CD4-positive, alpha-beta T cell treated with Interleukin-15 for 4 hours (primary cell): ENCODE measurements around the gene SLC7A6.
A peak's percentile ranks its signal among the peaks of the same experiment; 100 is the strongest.

ENCODE experiments used
- DNase-seq: peaks from one replicate; pipeline ENCODE4 v3.0.0-alpha.2; 2020; ENCODE audit warnings: low spot score

SLC7A6 gene

DNA sequence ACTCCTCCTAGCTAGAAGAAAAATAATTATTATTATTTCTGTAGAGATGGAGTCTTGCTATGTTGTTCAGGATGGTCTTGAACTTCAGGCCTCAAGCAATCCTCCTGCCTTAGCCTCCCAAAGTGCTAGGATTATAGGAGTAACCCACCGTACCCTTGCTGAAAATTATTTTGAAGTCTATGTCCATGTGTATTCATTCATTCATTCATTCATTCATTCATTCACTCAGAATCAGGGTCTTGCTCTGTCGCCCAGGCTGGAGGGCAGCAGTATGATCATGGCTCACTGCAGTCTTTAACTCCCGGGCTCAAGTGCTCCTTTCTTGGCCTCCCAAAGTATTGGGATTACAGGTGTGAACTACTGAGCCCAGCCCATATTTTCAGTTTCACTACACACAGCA lies 42.3 kb downstream of the SLC7A6 start:
- no peak for DNase-seq

DNA sequence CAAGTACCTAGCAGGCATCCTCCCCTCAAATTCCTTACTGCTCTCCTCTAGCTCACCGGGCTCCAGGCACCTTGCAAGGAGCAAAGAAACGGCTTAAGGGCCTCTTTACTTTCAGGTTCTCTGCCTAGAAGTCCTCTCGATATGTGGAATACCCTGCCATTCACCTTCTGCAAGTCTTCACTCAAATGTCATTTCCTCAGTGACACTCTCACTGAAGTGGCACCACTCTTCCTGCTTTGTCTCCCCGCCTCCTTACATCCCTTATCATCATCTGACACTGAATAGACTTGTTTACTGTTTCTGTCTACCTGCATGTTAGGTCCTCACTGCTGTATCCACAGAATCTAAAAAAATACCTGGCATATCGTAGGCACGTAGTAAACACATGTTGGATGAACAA lies 45.5 kb downstream of the SLC7A6 start:
- DNase-seq: no peak

DNA sequence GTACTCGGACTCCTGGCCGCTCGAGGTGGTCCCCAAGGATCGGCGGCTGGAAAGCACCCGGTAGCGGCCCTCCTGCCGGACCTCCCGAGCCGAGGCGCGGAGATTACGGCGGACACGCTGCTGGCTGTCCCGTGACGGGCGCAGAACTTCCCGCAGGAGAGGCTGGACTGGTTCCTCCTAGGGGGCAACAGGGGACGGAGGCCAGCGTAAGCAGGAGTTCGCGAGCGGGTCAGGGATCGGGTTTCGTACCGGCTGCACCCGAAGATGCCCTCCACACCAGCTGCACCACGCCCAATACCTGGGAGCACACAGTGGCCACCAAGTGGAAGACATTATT lies 46.1 kb downstream of the SLC7A6 start:
- DNase-seq: no peak

DNA sequence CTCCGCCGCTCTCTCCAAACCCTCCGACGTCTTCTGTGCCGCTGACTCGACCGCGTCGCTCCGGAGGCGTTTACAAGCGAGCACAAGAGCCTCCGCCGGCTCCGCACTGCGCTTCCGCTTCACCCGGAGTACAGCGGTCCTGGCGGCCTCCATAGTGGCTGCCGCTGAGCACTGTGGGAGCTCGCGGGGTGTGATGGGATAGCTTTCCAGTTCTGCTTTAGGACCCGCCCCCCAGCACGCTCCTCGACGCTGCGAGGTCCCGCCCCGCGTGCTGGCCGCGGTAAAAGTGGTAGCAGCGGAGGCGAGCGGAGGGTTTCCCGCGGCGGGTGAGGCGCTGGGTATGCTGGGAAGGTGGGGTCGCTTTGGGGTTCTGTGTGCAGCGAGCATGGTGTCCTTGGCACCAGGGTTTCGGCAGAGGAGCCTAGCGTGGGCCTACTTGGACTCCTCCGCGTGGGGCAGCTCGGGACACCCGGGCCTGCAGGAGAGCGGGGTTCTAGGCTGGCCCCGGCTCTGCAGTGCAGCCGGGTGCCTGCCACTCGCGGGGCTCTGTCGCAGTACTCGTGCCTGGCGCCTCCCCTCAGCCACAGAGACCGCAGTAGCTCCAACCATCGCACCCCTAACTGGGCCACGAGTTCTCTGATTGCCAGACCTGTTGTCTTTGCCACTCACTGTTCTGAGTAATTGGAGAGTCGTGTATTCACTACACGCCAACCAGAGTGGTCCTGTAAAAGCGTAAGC lies 46.6 kb downstream of the SLC7A6 start, which contains the start of the genes PRMT7 and SLC7A6OS:
PRMT7 (plus strand) TSS at position 246 of the 738 bp plus-strand sequence. CDS start 4,961 bp downstream, outside the sequence.
SLC7A6OS (minus strand) TSS at position 173 of the 738 bp plus-strand sequence; CDS start at position 153, 20 bp downstream.
- peak; percentile 89 for DNase-seq

DNA sequence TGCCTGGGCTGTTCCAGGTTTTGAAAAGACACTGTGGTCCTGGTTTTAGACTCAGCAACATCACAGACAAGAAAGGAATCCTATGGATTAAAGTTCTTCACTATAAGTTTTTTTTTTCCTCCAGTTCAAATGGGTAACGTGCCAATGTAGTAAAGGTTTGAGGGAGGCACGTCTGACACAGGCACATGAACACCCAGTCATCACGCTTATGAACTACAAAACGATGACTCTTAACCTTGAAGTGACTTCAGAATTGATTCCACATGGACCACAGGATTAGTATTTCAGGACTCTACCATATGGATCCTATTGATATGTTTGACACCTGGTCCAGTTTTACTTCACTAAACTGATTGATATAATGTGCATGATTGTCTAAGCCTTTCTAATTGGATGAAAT lies 48.8 kb downstream of the SLC7A6 start:
- DNase-seq: no peak

DNA sequence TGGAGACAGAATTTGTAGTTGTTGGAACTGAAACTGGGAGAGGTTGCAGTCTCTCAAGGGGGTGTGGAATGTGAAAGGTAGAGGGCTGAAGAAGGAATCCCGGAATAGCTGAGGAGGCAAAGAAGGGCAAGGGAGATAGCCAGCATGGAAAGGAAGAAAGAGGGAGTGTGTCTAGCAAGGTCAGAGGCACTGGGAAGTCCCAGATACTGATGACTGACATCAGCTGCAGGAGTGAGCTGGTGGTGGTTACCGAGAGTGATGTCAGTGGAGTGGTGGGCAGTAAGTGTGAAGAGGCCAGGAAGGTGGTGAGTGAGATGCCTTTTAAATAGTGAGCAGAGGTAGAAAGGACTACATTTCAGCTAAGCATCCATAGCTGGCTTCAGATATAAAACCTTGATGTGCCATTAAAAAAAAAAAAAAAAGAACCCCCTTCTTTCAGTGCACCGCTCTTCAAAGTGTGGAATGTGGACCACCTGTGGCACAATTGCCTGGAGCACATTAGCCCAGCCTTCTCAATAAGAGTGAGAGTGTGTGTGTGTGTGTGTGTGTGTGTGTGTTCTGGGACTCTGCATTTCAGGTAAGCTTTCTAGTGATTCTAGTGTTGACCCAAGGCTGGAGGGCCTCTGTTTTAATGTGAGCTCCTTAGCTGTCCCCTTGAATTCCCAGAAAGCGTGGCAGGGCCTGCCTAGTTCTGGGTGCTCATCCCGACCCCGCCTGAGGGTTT lies 55.0 kb downstream of the SLC7A6 start:
- no peak for DNase-seq

DNA sequence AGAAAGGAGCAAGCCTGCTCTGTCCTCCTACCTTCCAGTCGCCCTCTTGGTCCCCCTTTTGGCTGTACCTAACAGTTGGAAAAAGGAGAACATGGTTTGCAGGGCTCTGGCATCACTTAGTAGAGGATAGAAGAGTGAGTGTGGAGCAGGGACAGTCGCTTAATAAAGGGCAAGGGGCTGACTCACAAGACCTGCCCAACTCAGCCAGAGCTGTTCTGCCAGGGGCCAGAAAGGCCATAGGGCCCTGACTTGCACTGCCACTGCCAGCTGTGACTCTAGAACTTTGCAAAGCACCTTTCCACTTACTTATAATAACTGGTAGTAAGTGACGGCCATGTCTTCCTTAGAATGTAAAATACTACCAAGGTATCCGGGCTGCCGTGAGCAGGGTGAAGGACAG lies 60.0 kb downstream of the SLC7A6 start:
- no peak for DNase-seq

DNA sequence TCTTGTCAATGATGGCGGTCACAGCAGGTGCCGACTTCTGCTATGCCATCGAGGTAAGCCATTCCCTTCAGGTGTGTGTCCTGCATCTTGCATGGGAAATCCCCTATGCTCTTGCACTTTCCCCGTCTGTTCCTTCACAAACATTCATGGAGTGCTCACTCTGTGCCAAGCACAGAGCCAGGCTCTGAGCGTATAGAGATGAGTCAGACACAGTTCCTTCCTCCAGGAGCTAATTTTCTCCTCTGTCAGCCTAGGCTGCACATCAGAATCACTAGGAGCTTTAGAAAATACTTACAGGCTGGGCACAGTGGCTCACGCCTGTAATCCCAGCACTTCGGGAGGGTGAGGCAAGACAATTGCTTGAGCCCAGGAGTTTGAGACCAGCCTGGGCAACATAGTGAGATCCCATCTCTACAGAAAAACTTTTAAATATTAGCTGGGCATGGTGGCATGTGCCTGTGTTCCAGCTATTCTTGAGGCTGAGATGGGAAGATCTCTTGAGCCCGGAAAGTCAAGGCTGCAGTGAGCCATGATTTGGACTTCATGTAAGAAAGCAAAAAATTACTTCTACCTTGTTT lies 60.5 kb downstream of the SLC7A6 start:
- DNase-seq: no peak

DNA sequence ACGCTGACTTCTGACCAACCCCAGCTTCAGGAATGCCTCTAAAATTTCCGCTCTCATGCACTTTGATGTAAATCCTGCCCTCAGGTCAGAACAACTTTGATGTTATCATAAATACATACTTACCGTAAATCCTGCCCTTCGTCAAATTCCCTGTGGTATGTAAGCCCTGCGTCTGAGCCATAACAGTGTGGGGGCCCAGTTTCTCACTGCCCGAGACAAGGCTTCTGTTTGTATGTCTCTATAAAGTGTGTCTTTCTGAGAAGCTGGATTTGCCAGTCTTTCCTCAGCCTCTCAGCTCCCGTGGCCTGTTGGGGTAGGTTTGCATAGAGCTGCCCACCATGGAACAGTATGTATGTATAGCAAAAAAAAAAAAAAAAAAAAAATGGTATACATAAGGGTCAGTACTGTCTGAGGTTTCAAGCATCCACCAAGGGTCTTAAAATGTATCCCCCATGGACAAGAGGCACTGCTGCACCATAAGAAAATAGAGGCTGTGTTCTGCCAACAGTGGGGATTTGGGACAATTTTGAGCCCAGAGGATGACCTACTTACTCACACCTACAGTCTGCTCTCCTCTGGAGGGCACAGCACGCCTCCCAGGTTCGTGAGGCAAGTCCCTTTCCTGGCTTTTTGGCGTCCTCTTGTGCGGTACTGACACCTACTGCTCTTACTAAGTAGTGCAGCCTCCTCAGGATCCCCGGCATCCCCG lies 64.0 kb downstream of the SLC7A6 start:
- DNase-seq: peak; percentile 83

DNA sequence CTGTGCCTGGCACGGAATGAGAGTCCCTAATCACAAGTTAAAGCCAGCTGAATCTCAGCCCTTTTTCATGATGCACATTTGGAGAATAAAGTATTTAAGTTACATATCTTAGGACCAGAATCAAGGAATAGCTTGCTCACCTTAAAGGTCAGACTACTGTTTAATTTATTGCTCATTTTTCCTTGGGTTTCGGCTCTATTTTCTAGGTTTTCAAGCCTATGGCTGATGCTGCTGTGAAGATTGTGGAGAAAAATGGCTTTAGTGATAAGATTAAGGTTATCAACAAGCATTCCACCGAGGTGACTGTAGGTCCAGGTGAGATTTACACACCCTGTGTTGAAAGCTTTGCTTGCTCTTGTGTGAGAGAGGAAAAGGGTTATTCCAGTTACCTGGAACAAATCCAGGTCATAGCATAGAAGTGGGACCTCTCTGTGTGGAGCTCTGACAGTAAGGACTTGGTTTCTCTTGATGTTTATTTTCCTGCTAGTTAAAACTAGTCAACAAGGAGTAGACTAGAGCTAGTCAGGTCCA lies 64.6 kb downstream of the SLC7A6 start:
- no peak for DNase-seq

DNA sequence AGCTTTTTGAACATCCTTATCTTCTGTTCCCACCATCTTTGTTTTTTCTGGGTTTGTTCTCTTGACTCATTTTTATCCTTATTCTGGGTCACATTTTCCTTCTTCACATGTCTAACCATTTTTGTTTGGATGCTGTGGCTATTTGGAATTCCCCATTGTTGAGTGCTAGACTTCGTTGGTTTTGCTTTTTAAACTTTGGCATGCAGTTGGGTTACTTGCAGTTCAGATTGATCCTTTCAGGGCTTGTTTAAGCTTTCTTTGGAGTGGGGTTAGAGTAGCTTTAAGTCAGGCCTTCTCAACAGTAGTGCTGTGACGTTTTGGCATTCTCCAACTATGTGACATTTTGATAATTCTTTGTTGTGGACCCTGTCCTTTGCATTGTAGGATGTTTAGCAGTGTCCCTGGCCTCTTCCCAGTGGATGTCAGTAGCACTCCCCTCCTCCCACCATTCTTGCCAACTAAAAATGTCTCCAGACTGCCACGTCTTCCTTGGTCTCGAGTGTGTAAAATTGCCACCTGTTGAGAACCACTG lies 67.6 kb downstream of the SLC7A6 start:
- DNase-seq: no peak

DNA sequence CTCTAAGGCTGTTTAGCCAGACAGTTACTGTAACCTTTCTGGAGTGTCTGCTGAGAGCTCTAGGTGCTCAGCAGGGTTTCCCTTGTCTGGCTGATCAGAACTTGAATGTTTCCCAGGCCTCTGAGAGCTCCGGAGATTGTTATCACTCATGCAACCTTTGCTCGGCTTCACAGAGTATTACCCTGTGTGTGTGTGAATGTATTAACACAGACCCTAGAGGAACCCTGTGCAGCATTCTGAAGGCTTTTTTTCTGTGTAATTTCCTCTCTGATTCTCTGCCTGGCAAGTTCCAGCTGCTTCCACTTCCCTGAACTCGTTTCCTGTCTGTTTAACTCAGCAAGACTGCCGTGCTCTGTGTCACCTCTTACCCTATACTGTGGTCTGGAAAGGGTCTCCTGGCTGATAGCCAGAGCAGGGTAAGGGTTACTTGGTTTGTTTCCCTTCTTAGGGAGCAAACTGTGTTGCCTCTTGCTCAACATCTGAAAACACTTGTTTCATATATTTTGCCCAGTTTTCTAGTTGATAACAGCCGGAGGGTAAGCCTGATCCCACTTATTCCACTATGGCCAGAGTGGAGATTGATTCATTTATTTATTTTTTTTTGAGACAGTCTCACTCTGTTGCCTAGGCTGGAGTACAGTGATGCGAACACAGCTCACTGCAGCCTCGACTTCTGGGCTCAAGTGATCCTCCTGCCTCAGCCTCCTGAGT lies 68.2 kb downstream of the SLC7A6 start:
- DNase-seq: no peak

DNA sequence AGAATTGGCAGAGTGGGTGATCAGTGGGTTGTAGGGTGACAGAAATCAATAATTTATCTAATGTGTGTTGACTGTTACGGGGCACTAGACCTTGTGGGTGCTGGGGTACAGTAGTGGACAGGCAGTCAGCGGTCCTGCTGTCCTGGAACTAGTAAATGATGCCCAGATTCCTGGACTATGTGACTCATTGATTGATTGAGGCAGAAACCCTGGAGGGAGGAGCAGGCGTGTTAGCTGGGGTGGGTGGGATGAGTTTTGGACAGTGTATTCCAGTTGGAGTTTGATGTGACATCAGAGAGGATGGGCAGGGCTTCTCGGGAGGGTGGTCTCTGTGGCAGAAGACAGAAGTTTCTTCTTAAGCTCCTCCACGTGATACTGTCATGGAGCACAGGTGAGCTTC lies 70.8 kb downstream of the SLC7A6 start:
- DNase-seq: no peak

DNA sequence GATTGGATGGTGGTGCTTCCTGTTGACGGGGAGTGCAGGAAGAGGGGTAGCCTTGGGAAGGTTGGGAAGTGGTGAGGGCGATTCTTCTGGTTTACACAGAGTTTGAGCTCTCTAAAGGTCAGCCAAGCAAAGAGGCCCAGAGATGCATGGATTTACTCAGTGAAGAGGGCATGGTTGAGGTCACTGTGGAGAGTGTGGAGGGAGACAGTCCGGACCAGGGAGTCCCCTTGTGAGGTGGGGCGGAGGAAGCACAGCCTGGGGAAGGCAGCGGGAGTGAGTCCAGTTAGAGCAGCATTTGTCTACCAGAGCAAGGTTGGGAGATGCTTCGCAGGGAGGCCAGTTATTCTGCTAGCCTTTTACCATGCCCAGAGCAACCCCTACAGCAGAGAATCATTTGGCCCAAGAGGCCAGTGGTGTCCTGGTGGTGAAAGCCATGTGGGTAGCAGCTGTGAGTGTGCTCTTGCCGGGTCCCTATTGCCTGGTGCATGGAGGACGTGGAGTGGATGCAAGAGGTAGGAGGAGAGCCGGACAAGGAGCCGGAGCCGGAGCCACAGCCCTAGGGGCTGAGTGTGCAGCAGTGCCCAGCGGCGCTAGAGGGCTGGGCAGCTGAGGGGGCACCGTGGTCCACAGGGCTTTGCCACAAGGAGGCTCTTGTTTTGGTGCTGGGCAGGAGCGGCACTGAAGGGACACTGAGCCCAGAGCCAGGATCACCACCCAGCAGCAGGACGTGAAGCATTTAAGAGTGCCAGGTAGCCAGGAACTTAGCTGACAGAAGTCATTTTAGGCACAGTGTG lies 74.2 kb downstream of the SLC7A6 start:
- no peak for DNase-seq

DNA sequence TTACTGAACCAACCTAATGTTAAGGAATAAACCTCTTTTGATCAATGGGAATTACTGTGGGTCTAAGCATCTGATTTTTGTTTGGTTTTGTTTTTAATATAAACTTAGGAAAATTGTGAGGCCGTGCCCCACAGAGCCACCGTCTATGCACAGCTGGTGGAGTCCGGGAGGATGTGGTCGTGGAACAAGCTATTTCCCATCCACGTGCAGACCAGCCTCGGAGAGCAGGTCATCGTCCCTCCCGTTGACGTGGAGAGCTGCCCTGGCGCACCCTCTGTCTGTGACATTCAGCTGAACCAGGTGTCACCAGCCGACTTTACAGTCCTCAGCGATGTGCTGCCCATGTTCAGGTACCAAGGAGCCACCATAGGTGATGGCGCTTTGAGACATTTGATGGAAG lies 74.9 kb downstream of the SLC7A6 start:
- DNase-seq: no peak

DNA sequence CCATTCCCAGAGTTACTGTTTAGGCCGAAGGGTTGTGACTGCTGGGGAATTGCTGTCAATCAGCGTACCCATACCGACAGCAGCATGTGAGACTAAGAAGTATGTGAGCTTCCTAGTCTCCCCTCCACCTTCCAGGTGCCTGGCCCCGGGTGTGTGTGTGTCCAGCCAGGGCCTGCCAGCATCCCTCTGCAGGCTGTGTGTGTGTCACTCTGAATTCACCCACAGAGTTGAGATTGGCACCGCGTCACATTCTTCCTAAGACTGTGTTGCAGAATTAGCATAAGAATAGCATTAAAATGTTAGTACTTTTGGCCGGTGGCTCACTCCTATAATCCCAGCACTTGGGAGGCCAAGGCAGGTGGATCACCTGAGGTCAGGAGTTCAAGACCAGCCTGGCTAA lies 78.3 kb downstream of the SLC7A6 start:
- DNase-seq: no peak

DNA sequence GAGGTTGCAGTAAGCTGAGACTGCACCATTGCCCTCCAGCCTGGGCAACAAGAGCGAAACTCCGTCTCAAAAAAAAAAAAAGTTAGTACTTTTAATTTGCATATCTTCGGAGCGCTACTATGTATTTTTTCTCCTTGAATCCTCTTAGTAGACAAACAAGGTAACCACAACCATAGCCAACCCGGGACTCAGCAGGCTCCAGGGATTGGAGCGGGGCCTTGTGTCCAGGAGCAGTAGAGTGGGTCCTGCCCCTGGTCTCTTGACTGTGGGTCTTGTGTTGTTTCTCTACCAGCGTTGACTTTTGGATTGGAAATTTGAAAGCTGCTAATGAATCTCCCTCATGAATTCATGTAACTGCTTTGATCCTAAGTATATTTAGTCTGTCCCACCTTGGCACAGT lies 78.8 kb downstream of the SLC7A6 start:
- DNase-seq: no peak

DNA sequence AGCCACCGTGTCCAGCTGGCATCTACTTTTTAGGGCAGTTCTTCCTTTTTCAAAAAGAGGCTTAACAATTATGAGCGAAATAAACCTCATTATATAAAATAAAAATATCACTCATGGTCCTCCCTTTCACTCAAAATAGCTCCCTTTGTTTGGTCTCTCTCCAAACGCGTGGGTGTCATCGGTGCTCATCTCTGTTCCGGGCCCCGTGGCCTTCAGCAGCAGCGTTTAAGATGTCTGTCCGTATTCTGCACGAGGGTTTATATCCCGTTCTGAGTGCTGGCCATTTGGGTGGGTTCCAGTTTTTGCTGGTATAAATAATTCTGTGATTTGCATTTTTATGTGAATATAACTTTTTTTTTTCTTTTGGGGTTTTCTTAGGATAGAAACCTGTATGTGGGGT lies 79.9 kb downstream of the SLC7A6 start:
- no peak for DNase-seq

DNA sequence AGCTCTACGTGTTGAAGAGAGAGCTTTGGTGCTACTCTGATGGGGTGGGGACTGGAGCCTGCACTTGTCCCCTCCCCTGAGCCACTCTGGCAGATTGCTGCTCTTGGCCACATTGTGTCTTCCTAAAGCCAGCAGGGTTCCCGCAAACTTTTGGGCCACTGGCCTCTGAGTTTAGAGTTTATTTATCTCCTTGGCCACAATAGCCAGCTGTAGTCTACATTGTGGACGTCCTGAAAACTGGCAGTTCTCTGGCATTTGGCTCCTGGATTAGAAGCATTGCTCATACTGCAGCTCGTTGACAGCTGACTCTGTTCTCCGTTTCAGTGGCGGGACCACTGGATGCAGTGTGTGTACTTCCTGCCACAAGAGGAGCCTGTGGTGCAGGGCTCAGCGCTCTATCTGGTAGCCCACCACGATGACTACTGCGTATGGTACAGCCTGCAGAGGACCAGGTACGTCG lies 81.1 kb downstream of the SLC7A6 start:
- no peak for DNase-seq

DNA sequence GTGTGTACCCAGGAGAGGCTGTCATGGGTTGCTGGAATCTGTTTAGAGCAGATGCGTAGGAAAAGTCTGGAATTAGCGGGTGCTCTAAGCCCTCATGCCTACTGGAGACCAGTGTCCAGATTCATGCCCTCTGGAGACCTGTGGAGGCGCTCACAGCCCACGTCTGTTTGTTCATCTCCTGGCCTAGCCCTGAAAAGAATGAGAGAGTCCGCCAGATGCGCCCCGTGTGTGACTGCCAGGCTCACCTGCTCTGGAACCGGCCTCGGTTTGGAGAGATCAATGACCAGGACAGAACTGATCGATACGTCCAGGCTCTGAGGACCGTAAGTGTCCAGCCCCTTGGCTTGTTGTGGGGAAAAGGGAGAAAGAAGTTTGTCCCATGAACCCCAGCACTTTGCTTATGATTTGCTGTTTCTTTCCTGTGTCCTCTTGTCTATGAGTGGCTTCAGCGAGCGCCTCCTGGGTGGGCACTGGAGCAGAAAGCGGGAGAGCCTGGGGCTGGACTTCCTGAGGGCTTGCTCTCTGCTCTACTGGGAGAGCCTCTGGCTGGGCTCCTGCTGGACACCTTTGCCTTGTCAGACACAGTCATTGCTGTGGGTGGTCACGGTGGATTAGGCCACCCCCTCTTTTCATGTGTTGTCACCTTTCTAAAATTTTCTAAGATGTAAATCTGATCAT lies 81.8 kb downstream of the SLC7A6 start:
- no peak for DNase-seq
